Neural crest cell (in vitro differentiated cells): ENCODE results near the gene NOL12. TPM values are rescaled to one million over a fixed set of nuclear protein-coding genes. Genes with fewer than 3 reads are reported as not detected.

ENCODE experiments used
- DNase-seq: peaks from one replicate; pipeline ENCODE4 v3.0.0; 2021; ENCODE audit warnings: low read depth, mixed read lengths, low spot score
- H3K27ac Mint-ChIP-seq: one replicate; pipeline ENCODE4 v1.8.0; 2021; ENCODE audit warnings: mild to moderate bottlenecking, mixed read lengths; ENCODE audit not compliant: unreplicated experiment
- H3K27me3 Mint-ChIP-seq: 2 replicates; pipeline ENCODE4 v1.8.0; 2021; ENCODE audit warnings: low read depth, mild to moderate bottlenecking, mixed read lengths
- H3K36me3 Mint-ChIP-seq: 2 replicates; pipeline ENCODE4 v1.8.0; 2021; ENCODE audit warnings: low read depth, mild to moderate bottlenecking, mixed read lengths
- H3K4me1 Mint-ChIP-seq: 2 replicates; pipeline ENCODE4 v1.8.0; 2021; ENCODE audit warnings: mixed read lengths
- H3K4me3 Mint-ChIP-seq: one replicate; pipeline ENCODE4 v1.8.0; 2021; ENCODE audit warnings: mild to moderate bottlenecking, mixed read lengths
- H3K9me3 Mint-ChIP-seq: 2 replicates; pipeline ENCODE4 v1.8.0; 2021; ENCODE audit warnings: mixed read lengths
- total RNA-seq: library from RNA; stranded (reverse); gene quantifications from 2 replicates; pipeline ENCODE4 v1.2.1, GENCODE V29; 2021
- TF ChIP-seq, protein P1 (sequence below): fragments of 200-600 bp; sonication (generic); conservative IDR thresholded peaks from 2 replicates; pipeline ENCODE4 v1.5.0; 2021; ENCODE audit warnings: antibody characterized with exemption, mild to moderate bottlenecking

The NOL12 gene
- total RNA-seq, 1 donor from 2014 or later: 43.3 TPM

DNA sequence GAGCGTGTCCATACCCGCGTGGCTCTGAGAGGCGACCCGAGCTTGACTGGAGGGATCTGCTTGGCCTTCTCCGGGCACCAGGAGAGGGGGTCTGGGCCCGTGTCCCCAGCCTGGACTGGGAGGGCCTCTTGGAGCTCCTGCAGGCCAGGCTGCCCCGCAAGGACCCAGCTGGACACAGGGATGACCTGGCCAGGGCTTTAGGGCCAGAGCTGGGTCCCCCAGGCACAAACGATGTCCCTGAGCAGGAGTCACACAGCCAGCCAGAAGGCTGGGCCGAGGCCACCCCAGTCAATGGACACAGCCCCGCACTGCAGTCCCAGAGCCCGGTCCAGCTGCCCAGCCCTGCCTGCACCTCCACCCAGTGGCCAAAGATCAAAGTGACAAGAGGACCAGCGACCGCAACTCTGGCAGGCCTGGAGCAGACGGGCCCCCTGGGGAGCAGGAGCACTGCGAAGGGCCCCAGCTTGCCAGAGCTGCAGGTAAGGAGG, 48.9 kb downstream of the NOL12 start:
- DNase-seq: peak; percentile 54
- TF ChIP-seq, protein P1, sequence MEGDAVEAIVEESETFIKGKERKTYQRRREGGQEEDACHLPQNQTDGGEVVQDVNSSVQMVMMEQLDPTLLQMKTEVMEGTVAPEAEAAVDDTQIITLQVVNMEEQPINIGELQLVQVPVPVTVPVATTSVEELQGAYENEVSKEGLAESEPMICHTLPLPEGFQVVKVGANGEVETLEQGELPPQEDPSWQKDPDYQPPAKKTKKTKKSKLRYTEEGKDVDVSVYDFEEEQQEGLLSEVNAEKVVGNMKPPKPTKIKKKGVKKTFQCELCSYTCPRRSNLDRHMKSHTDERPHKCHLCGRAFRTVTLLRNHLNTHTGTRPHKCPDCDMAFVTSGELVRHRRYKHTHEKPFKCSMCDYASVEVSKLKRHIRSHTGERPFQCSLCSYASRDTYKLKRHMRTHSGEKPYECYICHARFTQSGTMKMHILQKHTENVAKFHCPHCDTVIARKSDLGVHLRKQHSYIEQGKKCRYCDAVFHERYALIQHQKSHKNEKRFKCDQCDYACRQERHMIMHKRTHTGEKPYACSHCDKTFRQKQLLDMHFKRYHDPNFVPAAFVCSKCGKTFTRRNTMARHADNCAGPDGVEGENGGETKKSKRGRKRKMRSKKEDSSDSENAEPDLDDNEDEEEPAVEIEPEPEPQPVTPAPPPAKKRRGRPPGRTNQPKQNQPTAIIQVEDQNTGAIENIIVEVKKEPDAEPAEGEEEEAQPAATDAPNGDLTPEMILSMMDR: peak; percentile 57
- peak overlapping the region; percentile 49 for H3K4me3 Mint-ChIP-seq
- no peaks in the 10 kb centered on the region for H3K27me3 Mint-ChIP-seq
- H3K27ac Mint-ChIP-seq: no peak overlapping the region
- H3K36me3 Mint-ChIP-seq: peaks cover 4% of the 10 kb centered on the region
- H3K4me1 Mint-ChIP-seq: peaks cover 5% of the 10 kb centered on the region
- H3K9me3 Mint-ChIP-seq: peaks cover 5% of the 10 kb centered on the region

DNA sequence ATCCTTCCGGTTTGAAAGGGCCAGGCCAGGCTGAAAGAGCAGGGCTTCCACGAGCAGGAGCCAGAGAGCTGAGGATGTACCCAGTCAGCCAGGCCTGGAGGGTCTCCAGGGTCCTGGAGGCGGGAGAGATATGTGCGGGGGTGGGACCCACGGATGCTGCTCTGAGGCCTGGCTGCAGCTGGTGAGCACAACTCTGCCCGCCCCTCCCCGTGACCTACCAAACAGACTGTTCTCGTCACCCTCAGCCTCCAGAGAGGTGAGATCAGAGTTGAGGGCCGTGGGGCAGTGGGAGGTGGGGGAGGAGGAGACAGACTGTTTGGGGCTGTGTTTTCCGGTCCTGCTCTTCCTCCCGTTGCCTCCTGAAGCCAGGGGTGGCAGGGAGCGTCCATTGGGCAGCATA, 52.9 kb downstream of the NOL12 start:
- Mint-ChIP-seq H3K27me3 (no peaks in the 10 kb centered on the region), H3K36me3 (peaks cover 4% of the 10 kb centered on the region), H3K4me1 (peaks cover 10% of the 10 kb centered on the region), H3K27ac (no peak overlapping the region), H3K9me3 (peaks cover 5% of the 10 kb centered on the region), H3K4me3 (no peak overlapping the region)
- TF ChIP-seq, protein P1: no peak
- DNase-seq: no peak

DNA sequence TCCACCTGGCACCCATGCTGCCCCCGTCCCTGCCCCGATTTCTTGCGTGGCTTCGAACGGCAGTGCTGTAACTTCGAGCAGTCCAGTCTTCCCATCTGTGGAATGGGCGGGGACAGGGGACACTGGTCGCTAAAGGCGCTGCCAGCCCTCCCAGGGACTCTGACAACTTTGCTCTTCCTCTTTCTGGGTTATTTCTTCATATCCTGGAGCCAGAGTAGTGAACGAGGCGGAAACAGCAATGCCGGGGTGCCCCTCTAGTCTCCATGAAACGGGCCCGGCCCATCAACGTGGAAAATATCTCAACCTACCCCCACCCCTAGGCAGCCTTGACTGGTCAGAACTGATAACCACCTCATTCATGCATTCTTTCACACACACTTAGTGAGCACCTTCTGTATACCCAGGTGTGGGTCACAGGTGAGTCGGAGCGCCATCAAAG, 53.5 kb downstream of the NOL12 start:
- no peak overlapping the region for H3K27ac Mint-ChIP-seq
- H3K9me3 Mint-ChIP-seq: peaks cover 5% of the 10 kb centered on the region
- H3K4me1 Mint-ChIP-seq: peaks cover 14% of the 10 kb centered on the region
- peaks cover 4% of the 10 kb centered on the region for H3K36me3 Mint-ChIP-seq
- no peak for DNase-seq
- TF ChIP-seq, protein P1: no peak
- H3K27me3 Mint-ChIP-seq: no peaks in the 10 kb centered on the region
- no peak overlapping the region for H3K4me3 Mint-ChIP-seq

DNA sequence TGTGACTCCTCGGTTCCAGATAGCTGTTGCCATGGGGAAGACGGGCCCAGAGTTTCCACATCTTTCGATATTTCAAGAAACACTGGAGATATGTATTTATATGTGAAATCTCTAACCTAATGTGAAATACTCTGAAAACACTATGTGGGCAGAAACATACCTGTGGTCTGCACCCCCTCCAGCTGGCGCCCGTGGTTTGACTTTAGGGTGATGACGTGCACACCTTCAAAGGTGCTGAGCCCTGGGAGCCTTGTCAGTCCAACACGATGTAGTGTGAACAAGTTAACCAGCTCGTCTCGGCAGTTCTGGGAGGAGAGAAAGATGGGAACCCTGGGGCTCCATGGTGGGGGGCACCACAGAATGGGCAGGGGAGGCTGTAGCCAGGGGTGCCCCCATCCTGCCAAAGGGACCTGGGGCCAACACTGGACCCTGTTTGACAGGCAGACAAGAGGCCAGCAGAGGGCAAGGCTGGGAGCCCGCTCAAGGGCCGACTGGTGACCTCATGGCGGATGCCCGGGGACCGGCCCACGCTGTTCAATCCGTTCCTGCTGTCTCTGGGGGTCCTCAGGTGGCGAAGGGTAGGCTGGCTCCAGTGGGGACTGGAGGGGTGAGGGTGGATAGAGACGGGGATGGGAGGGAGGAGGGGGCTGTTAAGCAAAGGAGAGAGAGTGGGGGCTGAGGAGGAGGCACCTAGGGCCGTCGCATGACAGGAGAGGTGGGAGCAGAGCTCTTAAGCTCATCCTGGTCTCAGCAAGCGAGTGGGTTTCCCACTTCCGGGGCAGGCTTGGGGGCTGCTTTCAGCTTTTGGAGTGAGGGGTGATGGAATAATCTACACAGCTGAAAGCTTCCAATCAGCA, 54.5 kb downstream of the NOL12 start:
- Mint-ChIP-seq H3K27me3 (no peaks in the 10 kb centered on the region), H3K4me3 (peak overlapping the region; percentile 57), H3K36me3 (peaks cover 4% of the 10 kb centered on the region), H3K9me3 (peaks cover 5% of the 10 kb centered on the region), H3K27ac (peak overlapping the region; percentile 67), H3K4me1 (peaks cover 21% of the 10 kb centered on the region)
- no peak for DNase-seq
- TF ChIP-seq, protein P1: no peak

DNA sequence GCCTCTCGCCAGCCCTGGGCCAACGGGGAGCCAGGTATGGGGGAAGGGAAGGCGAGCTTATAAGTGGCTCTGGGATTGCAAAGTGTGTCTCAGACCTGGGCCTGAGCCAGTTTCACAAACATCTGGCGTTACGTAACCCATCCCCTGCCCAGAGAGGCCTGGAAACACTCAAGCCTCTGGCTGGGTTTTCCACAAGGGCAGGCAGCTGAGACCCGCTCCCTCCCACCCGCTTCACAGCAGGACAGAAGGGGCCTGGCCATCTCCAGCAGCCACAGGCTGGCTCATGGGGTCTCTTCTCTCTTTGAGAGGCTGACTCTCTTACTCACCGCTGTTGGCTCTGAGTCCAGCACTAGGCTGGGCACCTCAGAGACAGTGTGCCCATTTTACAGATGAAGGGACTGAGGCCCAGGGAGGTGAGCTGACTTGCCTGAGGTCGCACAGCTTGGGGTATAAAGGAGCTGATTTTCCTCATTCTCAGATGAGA, 55.2 kb downstream of the NOL12 start:
- Mint-ChIP-seq H3K9me3 (peaks cover 5% of the 10 kb centered on the region), H3K4me3 (peak overlapping the region; percentile 47), H3K4me1 (peaks cover 21% of the 10 kb centered on the region), H3K27ac (peak overlapping the region; percentile 27), H3K36me3 (peaks cover 4% of the 10 kb centered on the region), H3K27me3 (no peaks in the 10 kb centered on the region)
- TF ChIP-seq, protein P1: no peak
- no peak for DNase-seq
